Left renal pelvis (tissue), 4 donors: ENCODE data around the gene PYCARD. TPM values are rescaled to one million over a fixed set of nuclear protein-coding genes. Genes with fewer than 3 reads are reported as not detected.
A peak's percentile ranks its signal among the peaks of the same experiment; 100 is the strongest.
"Not testable (repeated sequence)": the region's sequence is repeated elsewhere in the genome, so short reads cannot be mapped to it uniquely, and the experiment has no call there.

Experiments used
- DNase-seq, 4 donors: peaks; one replicate each; pipeline ENCODE4 v3.0.0-alpha.2; 2013; ENCODE audit warnings: low read depth in 4 of 4, low spot score in 3 of 4
- polyA plus RNA-seq, 4 donors: library from polyadenylated mRNA; unstranded; fragments of 120-200 nt; gene quantifications; one replicate each; pipeline ENCODE4 v1.2.1, GENCODE V29; 2013; ENCODE audit not compliant: insufficient read length in 4 of 4

PYCARD gene
- polyA plus RNA-seq, 4 donors: 8.5 to 13.7 (median 10.9) TPM

GRCh38 chr16:31191697-31192428 lies 10.7 kb downstream of the PYCARD start:
- DNase-seq: no peak

GRCh38 chr16:31190818-31191444 lies 11.6 kb downstream of the PYCARD start:
- no peak for DNase-seq

- no peak for DNase-seq
These were observed 12.5 kb downstream of the PYCARD start for GRCh38 chr16:31190061-31190460.

GRCh38 chr16:31189412-31189778 lies 13.2 kb downstream of the PYCARD start:
- DNase-seq: no peak

GRCh38 chr16:31188450-31189411 lies 13.8 kb downstream of the PYCARD start:
- no peak for DNase-seq

GRCh38 chr16:31187808-31188189 lies 14.8 kb downstream of the PYCARD start:
- DNase-seq: no peak

GRCh38 chr16:31186930-31187807 lies 15.4 kb downstream of the PYCARD start:
- DNase-seq: no peak

GRCh38 chr16:31186176-31186575 lies 16.4 kb downstream of the PYCARD start:
- no peak for DNase-seq

GRCh38 chr16:31185339-31185738 lies 17.2 kb downstream of the PYCARD start:
- no peak for DNase-seq

- no peak for DNase-seq
These were observed 17.7 kb downstream of the PYCARD start for GRCh38 chr16:31184888-31185287.

GRCh38 chr16:31183432-31184428 lies 18.8 kb downstream of the PYCARD start:
- no peak for DNase-seq

- DNase-seq: no peak
These were observed 20.2 kb downstream of the PYCARD start for GRCh38 chr16:31182391-31182790.

GRCh38 chr16:31181102-31181830 lies 21.3 kb downstream of the PYCARD start:
- DNase-seq: no peak

- DNase-seq: peak; percentile 87 to 91 (median 88)
These were observed 22.7 kb downstream of the PYCARD start, which contains the start of gene FUS for GRCh38 chr16:31179747-31180459. FUS (plus strand) TSS chr16:31180139; CDS start chr16:31180215, 76 bp downstream.

GRCh38 chr16:31179219-31179746 lies 23.3 kb downstream of the PYCARD start:
- DNase-seq: no peak

GRCh38 chr16:31177136-31177535 lies 25.4 kb downstream of the PYCARD start:
- no peak for DNase-seq

GRCh38 chr16:31170048-31170447 lies 32.5 kb downstream of the PYCARD start:
- DNase-seq: not testable (repeated sequence)
